C4-2B (cell line): ENCODE data around the gene MAML3.
A peak's percentile ranks its signal among the peaks of the same experiment; 100 is the strongest.

Experiments
- H3K27ac ChIP-seq: fragments of 450-650 bp; 2 replicates; pipeline ENCODE4 v1.5.1; 2017
- ZFX ChIP-seq: fragments of 450-650 bp; IDR thresholded peaks from 2 replicates; pipeline ENCODE4 v1.6.1; 2017
- TF ChIP-seq, protein P1 (sequence below): fragments of 450-650 bp; conservative IDR thresholded peaks from 2 replicates; pipeline ENCODE4 v1.5.1; 2017; ENCODE audit warnings: mild to moderate bottlenecking

Gene MAML3

DNA sequence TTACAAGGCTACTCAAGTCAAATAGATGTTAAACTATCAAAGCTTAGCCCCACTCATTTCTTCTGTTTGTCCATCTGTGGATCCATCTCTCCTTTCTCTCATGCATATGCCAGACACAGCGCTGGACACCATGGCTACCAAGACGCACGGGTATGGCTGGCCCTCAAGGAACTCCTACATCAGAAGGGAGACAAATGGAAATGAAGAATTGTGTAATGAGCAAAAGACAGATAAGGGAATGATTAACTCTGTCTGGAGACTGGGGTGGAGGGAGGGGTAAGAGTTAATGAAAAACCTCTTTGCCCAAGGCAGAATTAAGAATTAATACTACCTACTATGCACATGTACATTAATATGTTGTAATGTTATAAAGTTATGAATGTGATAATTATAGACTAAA lies 400.3 kb downstream of the MAML3 start:
- no peak for TF ChIP-seq ZFX
- TF ChIP-seq, protein P1, sequence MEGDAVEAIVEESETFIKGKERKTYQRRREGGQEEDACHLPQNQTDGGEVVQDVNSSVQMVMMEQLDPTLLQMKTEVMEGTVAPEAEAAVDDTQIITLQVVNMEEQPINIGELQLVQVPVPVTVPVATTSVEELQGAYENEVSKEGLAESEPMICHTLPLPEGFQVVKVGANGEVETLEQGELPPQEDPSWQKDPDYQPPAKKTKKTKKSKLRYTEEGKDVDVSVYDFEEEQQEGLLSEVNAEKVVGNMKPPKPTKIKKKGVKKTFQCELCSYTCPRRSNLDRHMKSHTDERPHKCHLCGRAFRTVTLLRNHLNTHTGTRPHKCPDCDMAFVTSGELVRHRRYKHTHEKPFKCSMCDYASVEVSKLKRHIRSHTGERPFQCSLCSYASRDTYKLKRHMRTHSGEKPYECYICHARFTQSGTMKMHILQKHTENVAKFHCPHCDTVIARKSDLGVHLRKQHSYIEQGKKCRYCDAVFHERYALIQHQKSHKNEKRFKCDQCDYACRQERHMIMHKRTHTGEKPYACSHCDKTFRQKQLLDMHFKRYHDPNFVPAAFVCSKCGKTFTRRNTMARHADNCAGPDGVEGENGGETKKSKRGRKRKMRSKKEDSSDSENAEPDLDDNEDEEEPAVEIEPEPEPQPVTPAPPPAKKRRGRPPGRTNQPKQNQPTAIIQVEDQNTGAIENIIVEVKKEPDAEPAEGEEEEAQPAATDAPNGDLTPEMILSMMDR: no peak
- H3K27ac ChIP-seq: no peak overlapping the region

DNA sequence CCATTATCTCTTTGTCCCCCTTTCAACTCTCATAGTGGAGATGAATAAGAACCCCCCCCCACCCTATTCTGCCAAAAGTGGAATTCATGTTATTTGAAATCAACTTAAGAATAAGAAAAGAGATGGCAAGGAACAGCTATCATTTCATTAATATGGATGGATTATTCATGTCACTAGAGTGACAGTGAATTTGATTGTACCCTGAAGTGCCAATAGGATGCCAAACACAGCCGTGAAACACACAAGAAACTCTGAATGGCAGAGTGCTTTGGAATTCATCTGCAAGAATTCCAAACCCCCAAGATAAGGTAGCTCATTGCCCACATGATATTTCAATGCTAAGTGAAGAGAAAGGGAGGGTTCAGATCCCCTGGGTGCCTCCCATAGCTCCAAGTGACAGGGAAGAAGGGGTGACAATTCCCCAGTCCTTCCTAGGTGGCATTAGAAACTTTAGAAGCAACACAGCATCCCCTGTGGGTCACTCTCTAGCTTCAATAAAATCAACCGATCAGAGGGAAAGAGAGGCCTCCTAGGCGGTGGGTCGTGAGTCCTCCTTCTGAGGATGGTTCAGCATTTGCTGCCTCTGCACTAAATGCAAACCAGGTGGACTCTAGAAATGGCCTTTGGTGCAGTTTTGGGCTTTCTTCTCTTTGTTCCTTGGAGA lies 404.0 kb downstream of the MAML3 start:
- TF ChIP-seq, protein P1: no peak
- no peak for TF ChIP-seq ZFX
- no peak overlapping the region for H3K27ac ChIP-seq

DNA sequence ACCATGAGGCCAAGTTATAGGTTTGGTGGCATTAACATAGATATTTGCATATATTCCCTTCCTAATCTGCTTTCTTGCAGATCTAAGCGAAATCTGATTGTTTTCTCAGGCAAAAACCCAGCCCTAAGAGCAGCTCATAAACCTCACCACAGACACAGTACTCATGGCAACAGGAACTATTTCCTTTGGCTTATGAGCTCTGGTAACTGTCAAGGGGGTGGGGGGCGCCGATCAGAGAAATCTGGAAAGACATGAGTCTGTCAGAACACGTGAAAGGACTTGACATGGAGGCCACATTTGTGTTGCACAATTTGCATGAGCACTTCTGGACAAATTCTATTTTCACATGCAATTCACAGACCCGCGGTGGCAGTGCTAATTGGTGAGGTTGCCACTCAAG lies 404.6 kb downstream of the MAML3 start:
- no peak overlapping the region for H3K27ac ChIP-seq
- TF ChIP-seq, protein P1: no peak
- TF ChIP-seq ZFX: no peak

DNA sequence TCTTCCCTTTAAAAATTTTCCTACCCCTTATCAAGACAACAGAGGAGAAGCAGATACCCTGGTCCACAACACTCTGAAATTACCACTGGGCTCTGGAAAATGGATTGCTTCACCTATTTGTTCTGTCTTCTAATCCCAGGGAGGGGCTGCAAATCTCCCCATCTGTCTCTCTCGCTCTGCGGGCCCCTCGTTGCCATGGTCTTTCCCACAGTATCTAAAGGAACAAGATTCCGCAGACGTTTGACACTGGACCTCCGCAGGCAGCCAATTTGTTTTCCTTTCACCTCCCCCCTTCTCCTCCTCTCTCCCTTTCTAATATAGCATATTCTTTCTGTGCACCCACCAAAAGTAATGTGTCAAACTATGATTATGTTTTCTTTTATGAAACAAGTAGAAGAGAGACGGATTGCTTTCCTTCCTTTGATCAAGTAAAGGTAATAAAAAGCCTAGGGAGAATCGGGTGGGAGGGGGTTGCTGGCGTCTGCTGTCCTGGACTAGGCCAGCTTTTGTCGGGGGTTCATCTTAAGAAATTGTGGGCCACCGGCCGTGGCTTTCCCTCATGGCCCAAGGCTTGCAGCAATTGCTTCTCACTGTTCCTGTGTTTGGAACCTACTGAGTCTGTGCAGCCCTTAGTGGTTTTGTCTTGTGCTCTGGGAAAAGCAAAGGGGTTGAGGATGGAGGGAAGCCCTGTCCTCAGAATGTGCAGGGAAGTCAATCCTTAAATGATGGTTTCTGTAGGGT lies 407.4 kb downstream of the MAML3 start:
- TF ChIP-seq ZFX: no peak
- TF ChIP-seq, protein P1: no peak
- no peak overlapping the region for H3K27ac ChIP-seq

DNA sequence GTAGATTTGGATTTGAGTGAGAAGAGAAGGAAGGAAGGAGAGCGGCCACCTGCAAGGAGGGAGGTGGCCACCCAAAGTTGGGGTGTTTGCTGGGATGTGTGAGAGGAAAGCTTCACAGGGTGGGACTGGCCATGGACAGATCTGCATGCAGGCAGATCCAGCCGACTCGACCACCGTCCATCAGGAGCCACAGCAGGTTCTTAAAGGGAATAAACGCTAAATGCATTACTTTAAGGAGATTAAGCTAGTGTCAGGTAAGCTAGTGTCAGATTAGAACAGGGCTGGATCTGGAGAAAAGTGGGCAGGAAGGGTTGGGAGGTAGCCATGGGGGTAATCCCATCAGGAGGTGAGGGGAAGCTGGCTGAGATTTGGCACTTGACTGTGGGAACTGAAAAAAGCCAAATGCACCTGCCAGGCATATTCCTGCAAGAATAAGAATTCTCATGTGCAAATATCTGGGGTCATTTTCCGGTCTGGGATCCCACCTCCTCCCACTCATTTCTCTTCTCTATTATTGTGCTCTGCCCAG lies 408.8 kb downstream of the MAML3 start:
- no peak for TF ChIP-seq ZFX
- TF ChIP-seq, protein P1: no peak
- H3K27ac ChIP-seq: peak overlapping the region; percentile 61

DNA sequence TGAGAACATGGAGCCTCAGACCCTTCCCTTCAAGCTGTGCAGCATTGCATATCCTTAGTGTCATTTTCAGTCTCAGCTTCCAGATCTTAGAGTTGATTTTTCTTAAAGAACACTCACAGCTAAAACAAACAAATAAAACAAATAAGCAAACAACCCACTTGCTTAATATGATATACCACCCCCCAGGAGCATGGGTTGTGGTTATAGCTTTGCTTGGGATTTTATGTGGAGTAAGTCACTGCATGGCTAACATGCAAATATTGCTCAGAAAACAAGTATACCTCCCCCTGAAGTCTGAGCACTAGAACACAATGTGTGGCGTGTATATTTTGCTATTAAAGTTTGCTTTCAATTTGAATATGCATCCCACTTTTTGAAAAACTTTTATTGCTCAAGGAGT lies 409.8 kb downstream of the MAML3 start:
- H3K27ac ChIP-seq: peak overlapping the region; percentile 61
- TF ChIP-seq ZFX: no peak
- TF ChIP-seq, protein P1: no peak; the same call in 1 of the 2 replicates

DNA sequence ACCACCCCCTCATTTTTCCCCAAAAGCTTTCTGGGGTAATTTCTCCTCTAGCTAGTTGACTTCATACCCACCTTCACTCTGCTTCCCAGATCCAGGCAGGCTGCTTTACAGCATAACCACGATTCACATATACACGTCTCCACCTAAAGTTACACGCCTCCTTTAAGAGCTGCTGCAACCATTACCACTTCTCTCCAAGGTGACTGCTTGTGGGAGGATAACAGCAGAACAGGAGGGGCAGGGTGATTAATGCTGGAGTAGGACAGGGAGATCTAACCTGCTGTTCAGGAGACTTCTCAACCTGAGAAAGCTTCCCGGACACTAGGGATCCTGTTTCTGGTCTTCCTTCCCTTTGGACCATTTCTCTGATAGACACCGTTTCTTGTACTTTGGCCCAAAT lies 411.0 kb downstream of the MAML3 start:
- no peak overlapping the region; the same call in 1 of the 2 replicates for H3K27ac ChIP-seq

More for the DNA sequence above, 411.0 kb downstream of the MAML3 start:
- TF ChIP-seq, protein P1: no peak
